GM12892 (cell line): ENCODE measurements around the gene PRKAR1B.

Experiments used
- POLR2A ChIP-seq: IDR thresholded peaks from 2 replicates; pipeline ENCODE4 v1.6.1; 2011; ENCODE audit warnings: low read depth, low read length, control low read depth
- POLR2AphosphoS5 ChIP-seq: IDR thresholded peaks from 2 replicates; pipeline ENCODE4 v1.6.1; 2011; ENCODE audit warnings: low read depth, low read length, control low read depth
- TAF1 ChIP-seq: IDR thresholded peaks from 2 replicates; pipeline ENCODE4 v1.6.1; 2011; ENCODE audit warnings: low read depth, mild to moderate bottlenecking, control low read depth, low read length, borderline replicate concordance

- no peak for TF ChIP-seq POLR2A
- no peak for TF ChIP-seq POLR2AphosphoS5
- no peak for TF ChIP-seq TAF1
Measured at GRCh38 chr7:770741-771166, 43.7 kb upstream of the PRKAR1B start.
